HCT116 (cell line): Measurements from ENCODE around the gene SCN10A. TPM values are rescaled to one million over a fixed set of nuclear protein-coding genes. Genes with fewer than 3 reads are reported as not detected.

Experiments
- ATAC-seq: fragments of 200-7000 bp; cut with Tn5 transposase; 2 replicates; pipeline ENCODE4 v1.9.1; 2020; ENCODE audit warnings: mild to moderate bottlenecking, moderate library complexity
- BruUV-seq: library from RNA; stranded (reverse); fragments of 400-500 nt; replicated peaks from 2 replicates; lab custom pipeline; 2021; lab: Mats Ljungman, UMichigan
- CTCF ChIA-PET: fragments of 300-600 bp; sonication (Branson Sonifier 250); formaldehyde crosslinking; loops from one replicate; lab custom pipeline; 2021; ENCODE audit warnings: antibody characterized with exemption; lab: Charles Lee
- POLR2A ChIA-PET: fragments of 300-600, 350-600 bp; sonication (Branson Sonifier 250); formaldehyde crosslinking; loops from one replicate; lab custom pipeline; 2021; ENCODE audit warnings: antibody characterized with exemption; lab: Charles Lee
- RAD21 ChIA-PET, 2 experiments: fragments of 300-600 bp; sonication (Branson Sonifier 250); formaldehyde crosslinking; loops; one replicate each; lab custom pipeline; 2023; ENCODE audit warnings: low total read pairs in 2 of 2; ENCODE audit not compliant: uncharacterized antibody in 2 of 2, unreplicated experiment in 2 of 2, low non-redundant PET in 1 of 2; lab: Charles Lee
- DNase-seq: peaks from one replicate; pipeline ENCODE4 v3.0.0-alpha.2; 2010; ENCODE audit warnings: low read depth, low spot score
- H2AFZ ChIP-seq: fragments of 200-600 bp; shearing (Covaris generic), sonication (generic); 2 replicates; pipeline ENCODE4 v1.6.1; 2017; ENCODE audit warnings: low read depth, mixed run types, mixed read lengths, antibody characterized with exemption, low read length; ENCODE audit not compliant: poor library complexity, severe bottlenecking
- H3K27ac ChIP-seq: 2 replicates; pipeline ENCODE4 v1.5.1; 2012; ENCODE audit warnings: low read depth, low read length
- H3K27me3 ChIP-seq: fragments of 200-600 bp; sonication (generic); 2 replicates; pipeline ENCODE4 v1.6.1; 2016; ENCODE audit warnings: mixed run types, low read length, mixed read lengths; ENCODE audit not compliant: insufficient read depth
- H3K36me3 ChIP-seq, 2 experiments: fragments of 200-500 bp in 1 of 2; fragments of 200-600 bp in 1 of 2; sonication (Bioruptor generic) in 1 of 2; sonication (generic) in 1 of 2; 2 replicates each; pipeline versions ENCODE4 v1.5.1 to v1.6.1; 2014 to 2016; ENCODE audit warnings: low read length in 2 of 2, inconsistent platforms in 1 of 2, mixed read lengths in 1 of 2, mixed run types in 1 of 2; ENCODE audit not compliant: insufficient read depth in 2 of 2, control insufficient read depth in 1 of 2
- H3K4me1 ChIP-seq, 2 experiments: fragments of 200-600 bp in 1 of 2; sonication (generic) in 1 of 2; 2 replicates each; pipeline versions ENCODE4 v1.5.1 to v1.6.1; 2012 to 2017; ENCODE audit warnings: low read length in 2 of 2, inconsistent platforms in 1 of 2, mild to moderate bottlenecking in 1 of 2, mixed read lengths in 1 of 2, mixed run types in 1 of 2, moderate library complexity in 1 of 2; ENCODE audit not compliant: insufficient read depth in 2 of 2, control insufficient read depth in 1 of 2
- H3K4me2 ChIP-seq: fragments of 200-600 bp; sonication (generic); 2 replicates; pipeline ENCODE4 v1.6.1; 2017; ENCODE audit warnings: mixed run types, low read length, mixed read lengths
- H3K4me3 ChIP-seq, 2 experiments: fragments of 200-600 bp in 1 of 2; sonication (generic) in 1 of 2; replicated peaks in 1 of 2; 2 replicates each; pipeline ENCODE4 v1.5.1; 2011 to 2016; ENCODE audit warnings: low read length in 2 of 2, control low read depth in 1 of 2, low read depth in 1 of 2, mild to moderate bottlenecking in 1 of 2, mixed read lengths in 1 of 2, mixed run types in 1 of 2
- H3K79me2 ChIP-seq: fragments of 200-600 bp; sonication (generic); 2 replicates; pipeline ENCODE4 v1.6.1; 2017; ENCODE audit warnings: mild to moderate bottlenecking, mixed run types, low read length, moderate library complexity, mixed read lengths; ENCODE audit not compliant: insufficient read depth
- H3K9ac ChIP-seq: fragments of 200-600 bp; sonication (generic); 2 replicates; pipeline ENCODE4 v1.6.1; 2016; ENCODE audit warnings: low read length, mixed read lengths
- H3K9me2 ChIP-seq: fragments of 200-600 bp; sonication (generic), shearing (Covaris generic); 2 replicates; pipeline ENCODE4 v1.6.1; 2017; ENCODE audit warnings: mixed run types, mild to moderate bottlenecking, moderate library complexity; ENCODE audit not compliant: insufficient read depth
- H3K9me3 ChIP-seq, 2 experiments: fragments of 200-500 bp in 1 of 2; fragments of 200-600 bp in 1 of 2; sonication (Bioruptor generic) in 1 of 2; sonication (generic) in 1 of 2; 2 replicates each; pipeline ENCODE4 v1.6.1; 2014 to 2017; ENCODE audit warnings: low read length in 2 of 2, mixed read lengths in 2 of 2, inconsistent platforms in 1 of 2, low read depth in 1 of 2, mild to moderate bottlenecking in 1 of 2, mixed run types in 1 of 2, moderate library complexity in 1 of 2; ENCODE audit not compliant: control insufficient read depth in 1 of 2, insufficient read depth in 1 of 2
- H4K20me1 ChIP-seq: fragments of 200-600 bp; sonication (generic), shearing (Covaris generic); 2 replicates; pipeline ENCODE4 v1.6.1; 2017; ENCODE audit warnings: mixed run types, mild to moderate bottlenecking, moderate library complexity; ENCODE audit not compliant: insufficient read depth
- CBX3 ChIP-seq: IDR thresholded peaks from 2 replicates; pipeline ENCODE4 v1.6.1; 2012; ENCODE audit warnings: low read depth
- EZH2 ChIP-seq: fragments of 200-600 bp; sonication (generic); IDR thresholded peaks from 2 replicates; pipeline ENCODE4 v1.6.1; 2017; ENCODE audit warnings: antibody characterized with exemption, mixed run types
- EZH2phosphoT487 ChIP-seq: fragments of 200-600 bp; IDR thresholded peaks from 2 replicates; pipeline ENCODE4 v1.6.1; 2018; ENCODE audit warnings: antibody characterized with exemption, borderline replicate concordance
- FOSL1 ChIP-seq: IDR thresholded peaks from 2 replicates; pipeline ENCODE4 v1.6.1; 2012; ENCODE audit warnings: low read depth
- POLR2A ChIP-seq: IDR thresholded peaks from 2 replicates; pipeline ENCODE4 v1.7.0; 2011; ENCODE audit warnings: borderline replicate concordance; ENCODE audit not compliant: insufficient read depth, insufficient read length; ENCODE audit errors: extremely low read depth
- POLR2AphosphoS5 ChIP-seq: IDR thresholded peaks from 2 replicates; pipeline ENCODE4 v1.6.1; 2011; ENCODE audit warnings: mild to moderate bottlenecking, low read depth, low read length, moderate library complexity
- RAD21 ChIP-seq: IDR thresholded peaks from 2 replicates; pipeline ENCODE4 v1.6.1; 2012; ENCODE audit warnings: low read depth, mild to moderate bottlenecking
- SIN3A ChIP-seq: IDR thresholded peaks from 2 replicates; pipeline ENCODE4 v1.6.1; 2012; ENCODE audit warnings: low read depth
- SP1 ChIP-seq: IDR thresholded peaks from 2 replicates; pipeline ENCODE4 v1.6.1; 2012; ENCODE audit warnings: low read depth
- SRF ChIP-seq: IDR thresholded peaks from 2 replicates; pipeline ENCODE4 v1.6.1; 2012; ENCODE audit warnings: low read depth
- TCF7L2 ChIP-seq: IDR thresholded peaks from 2 replicates; pipeline ENCODE4 v1.7.0; 2011; ENCODE audit warnings: borderline replicate concordance, inconsistent platforms; ENCODE audit not compliant: insufficient read depth, insufficient read length; ENCODE audit errors: extremely low read depth
- YY1 ChIP-seq: IDR thresholded peaks from 2 replicates; pipeline ENCODE4 v1.6.1; 2011; ENCODE audit warnings: low read length, low read depth, moderate library complexity, mild to moderate bottlenecking; ENCODE audit not compliant: insufficient replicate concordance; ENCODE audit errors: extremely low read depth
- ZFX ChIP-seq: fragments of 450-650 bp; IDR thresholded peaks from 2 replicates; pipeline ENCODE4 v1.6.1; 2017
- intact Hi-C: fragments of 100-400 bp; cut with micrococcal nuclease; formaldehyde crosslinking; loops from 2 replicates; pipeline ENCODE4 v1.10.0; 2022
- total RNA-seq: library from RNA; stranded (reverse); gene quantifications from one replicate; pipeline ENCODE4 v1.2.1, GENCODE V29; 2021; ENCODE audit not compliant: unreplicated experiment
- TF ChIP-seq, protein P1 (sequence below): IDR thresholded peaks from 2 replicates; pipeline ENCODE4 v1.6.1; 2011; ENCODE audit warnings: mild to moderate bottlenecking, low read length, moderate library complexity; ENCODE audit not compliant: insufficient replicate concordance; ENCODE audit errors: extremely low read depth
- TF ChIP-seq, protein P2 (sequence below): IDR thresholded peaks from 2 replicates; pipeline ENCODE4 v1.6.1; 2012

The SCN10A gene
- total RNA-seq, 1 experiment from 2014 or later: not detected

GRCh38 chr3:38742550-38742949 is 73.5 kb downstream of the SCN10A start:
- H3K79me2 ChIP-seq: no peaks in the 10 kb centered on the region
- ATAC-seq (no peak), DNase-seq (no peak)
- no peak overlapping the region for H3K9ac ChIP-seq
- no peak overlapping the region for H3K4me3 ChIP-seq
- BruUV-seq: no TSS peak
- no peaks in the 10 kb centered on the region for H3K4me1 ChIP-seq
- H3K9me2 ChIP-seq: no peaks in the 10 kb centered on the region
- no peak for TF ChIP-seq YY1
- TF ChIP-seq TCF7L2: no peak
- TF ChIP-seq EZH2: no peak
- TF ChIP-seq SIN3A: no peak
- TF ChIP-seq, protein P1, sequence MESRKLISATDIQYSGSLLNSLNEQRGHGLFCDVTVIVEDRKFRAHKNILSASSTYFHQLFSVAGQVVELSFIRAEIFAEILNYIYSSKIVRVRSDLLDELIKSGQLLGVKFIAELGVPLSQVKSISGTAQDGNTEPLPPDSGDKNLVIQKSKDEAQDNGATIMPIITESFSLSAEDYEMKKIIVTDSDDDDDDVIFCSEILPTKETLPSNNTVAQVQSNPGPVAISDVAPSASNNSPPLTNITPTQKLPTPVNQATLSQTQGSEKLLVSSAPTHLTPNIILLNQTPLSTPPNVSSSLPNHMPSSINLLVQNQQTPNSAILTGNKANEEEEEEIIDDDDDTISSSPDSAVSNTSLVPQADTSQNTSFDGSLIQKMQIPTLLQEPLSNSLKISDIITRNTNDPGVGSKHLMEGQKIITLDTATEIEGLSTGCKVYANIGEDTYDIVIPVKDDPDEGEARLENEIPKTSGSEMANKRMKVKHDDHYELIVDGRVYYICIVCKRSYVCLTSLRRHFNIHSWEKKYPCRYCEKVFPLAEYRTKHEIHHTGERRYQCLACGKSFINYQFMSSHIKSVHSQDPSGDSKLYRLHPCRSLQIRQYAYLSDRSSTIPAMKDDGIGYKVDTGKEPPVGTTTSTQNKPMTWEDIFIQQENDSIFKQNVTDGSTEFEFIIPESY: no peak
- TF ChIP-seq CBX3: no peak
- TF ChIP-seq, protein P2, sequence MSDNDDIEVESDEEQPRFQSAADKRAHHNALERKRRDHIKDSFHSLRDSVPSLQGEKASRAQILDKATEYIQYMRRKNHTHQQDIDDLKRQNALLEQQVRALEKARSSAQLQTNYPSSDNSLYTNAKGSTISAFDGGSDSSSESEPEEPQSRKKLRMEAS: no peak
- no peak for TF ChIP-seq SRF
- intact Hi-C loops: no loop called here
- POLR2A ChIA-PET: no interaction called here
- CTCF ChIA-PET: interaction anchor here (0.8 kb wide), 1 partner anchor 258 kb away, joined by 3 read pairs; no protein-coding TSS in a partner anchor
- no peaks in the 10 kb centered on the region for H3K9me3 ChIP-seq
- no peak overlapping the region for H2AFZ ChIP-seq
- RAD21 ChIA-PET: no interaction called here
- no peak overlapping the region for H3K27ac ChIP-seq
- no peaks in the 10 kb centered on the region for H4K20me1 ChIP-seq
- no peaks in the 10 kb centered on the region for H3K36me3 ChIP-seq
- no peak overlapping the region for H3K4me2 ChIP-seq
- H3K27me3 ChIP-seq: peaks cover 22% of the 10 kb centered on the region; the same call in 1 of the 2 replicates

GRCh38 chr3:38740537-38740936 is 75.5 kb downstream of the SCN10A start:
- CTCF ChIA-PET: interaction anchor here (2.5 kb wide), 1 partner anchor 259 kb away, joined by 19 read pairs; no protein-coding TSS in a partner anchor
- Histone ChIP-seq H3K27ac (no peak overlapping the region), H3K9ac (no peak overlapping the region)
- no peak for DNase-seq
- TF ChIP-seq SIN3A (no peak), RAD21 (no peak), FOSL1 (no peak), EZH2 (no peak), SP1 (no peak), POLR2A (no peak), POLR2AphosphoS5 (no peak), EZH2phosphoT487 (no peak), ZFX (no peak), SRF (no peak), YY1 (no peak)
- TF ChIP-seq, protein P2: no peak
- TF ChIP-seq, all 23 proteins: peak for 0
- ChIA-PET RAD21 (no interaction called here), POLR2A (no interaction called here)
- Histone ChIP-seq H2AFZ (no peak overlapping the region), H3K4me2 (no peak overlapping the region), H3K9me3 (no peaks in the 10 kb centered on the region), H3K27me3 (peaks cover 10% of the 10 kb centered on the region; the same call in 1 of the 2 replicates), H3K36me3 (no peaks in the 10 kb centered on the region), H3K79me2 (no peaks in the 10 kb centered on the region), H4K20me1 (no peaks in the 10 kb centered on the region), H3K4me1 (no peaks in the 10 kb centered on the region), H3K4me3 (no peak overlapping the region), H3K9me2 (no peaks in the 10 kb centered on the region)
- BruUV-seq: no TSS peak
- ATAC-seq: no peak
- intact Hi-C loops: no loop called here
